GM12873 (cell line): ENCODE results near the gene STRBP.

Source experiments
- TF ChIP-seq, protein P1 (sequence below): IDR thresholded peaks from 2 replicates; pipeline ENCODE4 v1.5.1; 2012; ENCODE audit warnings: low read depth, mild to moderate bottlenecking, moderate library complexity, low read length, control low read depth; ENCODE audit not compliant: insufficient read depth; ENCODE audit errors: missing control alignments

Gene STRBP

DNA sequence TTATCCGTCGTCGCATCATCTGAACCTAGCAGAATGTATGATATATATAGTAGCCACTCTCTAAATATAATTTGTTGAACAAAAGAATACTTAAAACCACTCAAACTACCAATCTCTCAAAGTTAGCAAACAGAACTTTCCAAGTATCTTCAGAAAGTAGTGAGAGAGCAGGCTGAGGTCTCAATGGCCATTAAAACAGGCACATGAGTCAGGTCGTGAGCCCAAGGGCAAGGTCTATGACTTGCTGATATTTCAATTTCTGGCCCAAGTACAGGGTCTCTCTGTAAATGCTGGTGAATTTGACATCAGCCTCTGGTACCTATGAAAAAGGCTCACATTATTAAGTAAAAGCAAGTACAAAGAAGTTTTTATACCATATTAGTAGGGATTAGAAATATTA is 139.8 kb downstream of the STRBP start:
- TF ChIP-seq, protein P1, sequence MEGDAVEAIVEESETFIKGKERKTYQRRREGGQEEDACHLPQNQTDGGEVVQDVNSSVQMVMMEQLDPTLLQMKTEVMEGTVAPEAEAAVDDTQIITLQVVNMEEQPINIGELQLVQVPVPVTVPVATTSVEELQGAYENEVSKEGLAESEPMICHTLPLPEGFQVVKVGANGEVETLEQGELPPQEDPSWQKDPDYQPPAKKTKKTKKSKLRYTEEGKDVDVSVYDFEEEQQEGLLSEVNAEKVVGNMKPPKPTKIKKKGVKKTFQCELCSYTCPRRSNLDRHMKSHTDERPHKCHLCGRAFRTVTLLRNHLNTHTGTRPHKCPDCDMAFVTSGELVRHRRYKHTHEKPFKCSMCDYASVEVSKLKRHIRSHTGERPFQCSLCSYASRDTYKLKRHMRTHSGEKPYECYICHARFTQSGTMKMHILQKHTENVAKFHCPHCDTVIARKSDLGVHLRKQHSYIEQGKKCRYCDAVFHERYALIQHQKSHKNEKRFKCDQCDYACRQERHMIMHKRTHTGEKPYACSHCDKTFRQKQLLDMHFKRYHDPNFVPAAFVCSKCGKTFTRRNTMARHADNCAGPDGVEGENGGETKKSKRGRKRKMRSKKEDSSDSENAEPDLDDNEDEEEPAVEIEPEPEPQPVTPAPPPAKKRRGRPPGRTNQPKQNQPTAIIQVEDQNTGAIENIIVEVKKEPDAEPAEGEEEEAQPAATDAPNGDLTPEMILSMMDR: no peak

DNA sequence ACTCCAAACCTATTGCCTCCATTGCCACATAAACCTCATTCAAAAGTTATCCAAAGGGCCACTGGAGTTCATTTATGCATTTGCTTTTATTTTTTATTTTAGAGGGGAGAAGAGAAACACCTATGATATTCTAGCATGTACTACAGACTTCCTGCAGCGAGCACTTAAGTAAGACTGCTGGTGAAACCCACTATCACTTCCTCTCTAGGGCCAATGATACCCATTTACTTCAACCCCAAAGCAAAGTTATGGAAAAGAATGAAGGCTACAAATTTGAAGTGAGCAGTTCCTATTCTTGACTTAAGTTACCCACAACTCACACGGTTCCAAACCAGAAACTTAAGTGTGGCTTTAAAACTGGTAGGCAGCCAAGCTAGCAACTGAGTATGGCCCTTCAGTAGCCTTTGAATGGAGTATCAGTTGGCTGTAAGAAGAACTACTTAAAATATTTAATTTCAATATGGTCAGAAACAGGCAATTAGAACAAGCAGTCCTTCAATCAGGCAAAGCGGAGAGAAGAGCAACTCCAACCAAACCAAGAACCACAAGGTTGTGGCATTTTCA is 140.8 kb downstream of the STRBP start:
- TF ChIP-seq, protein P1: no peak

DNA sequence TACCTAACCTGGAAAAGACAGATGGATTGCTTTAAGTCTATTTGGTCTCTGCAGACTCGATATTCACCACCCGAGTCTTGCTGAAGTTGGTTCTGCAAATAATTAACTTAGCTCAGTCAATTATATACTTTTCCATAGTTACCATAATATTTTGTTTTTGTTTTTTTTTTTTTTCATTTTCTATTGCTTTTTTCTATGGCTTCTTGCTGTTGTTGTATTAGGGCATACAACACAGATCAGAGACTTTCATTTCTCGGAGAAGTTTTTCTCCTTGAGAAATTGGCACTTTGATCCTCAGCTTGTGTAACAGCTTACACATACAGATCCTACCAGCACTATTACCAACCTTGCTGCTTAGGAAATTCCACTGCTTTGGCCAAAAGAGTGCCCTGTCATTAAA is 146.9 kb downstream of the STRBP start:
- TF ChIP-seq, protein P1: no peak

DNA sequence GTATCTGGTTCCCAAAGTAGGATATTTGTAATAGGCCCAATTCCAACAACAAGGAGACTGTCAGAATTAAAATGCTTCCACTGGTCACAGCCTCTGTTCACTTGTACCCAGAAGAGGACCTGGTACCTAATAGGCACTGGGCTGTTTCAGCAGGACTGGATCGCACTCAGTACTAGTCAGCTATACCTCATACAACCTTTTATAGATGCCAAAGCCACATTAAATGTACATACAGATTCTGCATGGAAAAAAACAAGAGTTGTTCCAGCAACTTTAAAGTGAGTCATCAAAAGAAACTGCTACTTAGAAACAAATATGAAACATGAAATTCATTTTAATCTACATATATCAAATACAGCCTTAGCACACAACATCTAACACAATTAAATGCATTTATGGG is 147.4 kb downstream of the STRBP start:
- TF ChIP-seq, protein P1: no peak

DNA sequence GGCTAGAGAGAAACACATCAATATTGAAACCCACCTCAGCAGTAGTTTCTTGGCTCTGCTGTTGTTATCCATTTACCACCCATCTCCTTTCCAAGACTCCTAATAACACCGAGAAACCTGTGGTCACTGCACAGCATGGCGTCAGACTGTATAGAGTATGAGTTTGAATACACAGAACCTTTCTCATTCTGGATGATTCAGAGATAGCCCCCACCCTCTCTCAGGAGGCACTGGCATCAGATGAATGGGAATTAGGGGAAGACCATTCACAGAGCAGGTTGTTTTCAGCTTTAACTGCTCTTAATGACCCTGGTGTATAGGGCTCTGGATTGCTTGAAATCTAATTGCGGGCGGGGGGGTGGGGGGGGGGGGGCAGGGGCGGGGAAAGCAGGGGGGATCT is 148.3 kb downstream of the STRBP start:
- TF ChIP-seq, protein P1: no peak

DNA sequence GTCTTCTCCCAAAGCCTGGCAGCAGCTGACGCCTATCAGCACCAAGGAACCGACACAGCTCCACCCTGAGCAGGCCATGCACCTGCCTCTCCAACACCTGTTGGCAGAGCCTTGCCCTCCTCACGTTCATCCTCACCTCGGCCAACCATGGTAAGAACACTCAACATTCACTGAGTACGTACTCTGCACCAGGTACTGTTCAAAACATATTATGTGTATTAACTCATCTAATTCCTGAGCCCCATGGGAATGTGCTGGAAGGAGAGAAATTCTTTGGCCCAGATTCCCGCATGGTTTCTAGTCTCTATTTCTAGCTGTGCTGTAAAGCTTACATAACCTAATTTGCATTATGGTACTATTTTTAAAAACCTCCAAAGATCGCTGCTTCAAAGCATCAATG is 148.8 kb downstream of the STRBP start:
- TF ChIP-seq, protein P1: no peak

DNA sequence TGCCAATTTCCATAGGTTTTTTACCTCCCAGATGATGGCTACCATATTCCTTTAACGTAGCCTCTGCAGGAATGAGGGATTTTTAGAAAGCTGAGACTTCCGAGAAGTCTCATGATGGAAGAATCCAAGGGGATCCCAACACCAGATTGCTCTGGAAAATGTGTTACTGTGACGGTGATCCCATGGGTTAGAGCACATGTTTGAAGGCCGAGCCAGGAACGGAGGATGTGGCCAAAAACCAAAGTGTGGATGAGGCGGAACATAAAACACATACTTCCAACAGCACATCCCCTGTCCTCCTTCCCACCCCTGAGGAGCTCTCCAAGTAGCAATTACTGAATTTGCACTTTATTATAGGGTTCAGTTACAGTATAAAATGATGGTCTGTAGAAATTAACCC is 152.3 kb downstream of the STRBP start:
- TF ChIP-seq, protein P1: no peak
